ENCODE measurements around the gene XKR7. TPM values are rescaled to one million over a fixed set of nuclear protein-coding genes. Genes with fewer than 3 reads are reported as not detected.

The XKR7 gene
- total RNA-seq, 1 donor from 2014 or later: not detected

DNA sequence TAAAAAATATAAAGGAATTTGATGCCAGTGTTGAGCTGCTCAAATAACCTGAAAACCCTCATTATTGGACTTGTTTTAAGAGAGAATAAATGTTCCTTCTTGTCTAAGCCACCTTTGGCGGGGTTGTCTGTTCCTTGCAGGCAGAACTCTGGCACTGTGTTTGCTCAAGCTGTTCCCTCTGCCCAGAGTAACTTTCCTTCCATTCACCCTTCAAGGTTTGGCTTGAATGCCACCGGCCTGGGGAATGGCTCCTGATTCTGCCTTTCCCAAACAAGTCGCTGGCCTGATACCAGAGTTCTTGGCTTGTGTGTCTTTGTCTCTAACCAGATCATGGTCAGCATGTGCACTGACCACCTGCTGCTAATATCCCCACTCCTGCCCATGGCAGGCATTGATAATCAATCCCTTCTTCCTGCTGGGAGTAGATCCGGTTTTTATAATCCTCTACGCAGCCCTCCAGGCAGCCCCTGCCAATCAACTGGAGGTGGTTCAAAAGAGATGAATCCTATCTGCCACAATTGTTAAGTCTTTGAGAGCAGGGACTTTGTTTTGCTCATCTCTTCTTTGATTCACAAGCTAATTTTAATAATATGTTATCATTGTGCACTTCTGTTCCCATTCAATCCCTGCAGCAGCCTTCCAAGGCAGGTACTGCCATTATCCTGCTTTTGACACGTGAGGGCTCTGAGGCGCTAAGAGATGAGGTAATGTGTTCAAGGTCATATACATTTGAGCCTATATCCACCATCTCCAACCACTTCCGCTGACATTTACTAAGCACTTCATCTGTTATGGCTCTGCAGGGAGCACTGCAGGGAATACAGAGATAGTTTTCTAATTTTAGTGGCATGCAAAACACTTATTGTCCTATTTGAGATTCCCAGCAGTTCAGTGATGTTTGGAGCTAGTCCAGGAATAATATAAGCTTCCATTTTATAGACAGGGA, 39.2 kb downstream of the XKR7 start:
- no peak for DNase-seq (ENCODE audit: low spot score)
- intact Hi-C loops (cut with DNase I): no loop called here
- no peak for ATAC-seq

DNA sequence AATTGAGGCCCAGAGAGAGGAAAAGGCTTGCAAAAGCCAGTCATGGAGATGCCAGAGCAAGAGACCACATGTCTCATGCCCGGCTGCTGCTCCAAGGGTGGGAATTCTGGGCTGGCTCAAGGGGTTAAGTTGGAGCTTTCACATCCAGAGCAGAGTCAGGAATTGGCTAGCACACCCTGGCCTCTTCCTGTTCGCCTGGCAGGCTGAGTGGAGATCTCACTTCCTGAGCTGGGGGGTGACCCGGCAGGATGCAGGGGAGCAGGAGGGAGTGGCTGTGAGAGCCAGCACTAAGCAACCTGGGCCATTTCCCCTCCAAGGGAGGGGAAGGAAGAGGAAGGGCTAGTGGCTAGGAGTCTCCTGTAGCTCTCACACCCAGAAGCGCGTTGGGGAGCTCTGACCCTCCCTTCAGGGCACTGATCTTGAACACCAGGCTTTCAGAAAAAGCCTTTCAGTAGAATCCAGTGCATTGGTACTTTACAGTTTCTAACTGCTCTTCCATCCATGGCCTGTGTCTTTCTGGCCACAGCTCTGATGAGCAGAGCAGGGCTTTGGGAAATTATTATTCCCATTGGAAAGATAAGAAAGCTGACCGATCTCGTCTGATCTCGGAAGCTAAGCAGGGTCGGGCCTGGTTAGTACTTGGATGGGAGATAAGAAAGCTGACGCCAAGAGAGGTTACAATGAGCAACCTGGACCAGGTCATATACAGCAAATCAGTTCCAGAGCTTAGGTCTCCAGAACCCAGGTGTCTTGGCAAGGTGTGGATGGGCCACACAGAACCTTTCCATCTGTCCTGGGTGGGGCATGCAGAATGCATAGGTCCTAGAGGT, 40.1 kb downstream of the XKR7 start:
- intact Hi-C loops (cut with DNase I): no loop called here
- ATAC-seq (peak; percentile 73), DNase-seq (ENCODE audit: low spot score) (no peak)

DNA sequence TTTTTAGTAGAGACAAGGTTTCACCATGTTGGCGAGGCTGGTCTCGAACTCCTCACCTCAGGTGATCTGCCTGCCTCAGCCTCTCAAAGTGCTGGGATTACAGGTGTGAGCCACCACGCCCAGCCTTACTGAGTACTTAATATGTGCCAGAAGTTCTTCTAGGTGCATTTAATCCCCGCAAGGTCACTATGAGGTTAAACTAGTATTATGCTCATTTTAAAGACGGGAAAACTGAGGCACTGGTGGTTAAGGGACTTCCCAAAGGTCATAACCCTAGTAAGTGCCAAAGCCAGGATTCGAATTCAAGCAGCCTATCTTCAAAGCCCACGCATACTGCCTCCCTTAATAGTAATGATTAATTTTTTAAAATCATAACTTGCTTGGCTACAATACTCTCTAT, 41.6 kb downstream of the XKR7 start:
- intact Hi-C loops (cut with DNase I): no loop called here
- ATAC-seq: no peak
- no peak for DNase-seq (ENCODE audit: low spot score)

DNA sequence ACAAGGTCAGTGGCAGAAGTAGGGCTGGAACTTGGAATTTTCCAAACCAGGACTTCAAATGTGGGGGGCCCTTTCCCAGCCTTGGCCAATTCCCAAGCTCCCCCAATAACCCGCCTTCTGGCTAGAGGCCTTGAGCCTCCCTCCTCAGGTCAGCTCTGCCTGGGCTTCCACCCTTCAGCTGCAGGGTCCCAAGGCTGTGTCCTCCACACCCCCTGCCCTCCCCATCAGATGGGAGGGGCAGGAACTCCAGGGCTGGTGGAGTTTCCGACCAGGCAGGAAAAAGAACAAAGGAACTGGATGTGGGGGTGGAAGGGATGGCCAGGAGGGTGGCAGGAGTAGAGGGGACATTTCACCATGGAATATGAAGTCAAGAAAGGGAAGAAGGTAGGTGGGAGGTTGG, 42.1 kb downstream of the XKR7 start, which contains the start of gene CCM2L:
Gene CCM2L, plus strand, starts transcription at position 338 of the 400 bp plus-strand sequence. Its CDS starts 17 bp downstream, at position 355.
- intact Hi-C loops (cut with DNase I): no loop called here
- ATAC-seq (no peak), DNase-seq (ENCODE audit: low spot score) (no peak)

DNA sequence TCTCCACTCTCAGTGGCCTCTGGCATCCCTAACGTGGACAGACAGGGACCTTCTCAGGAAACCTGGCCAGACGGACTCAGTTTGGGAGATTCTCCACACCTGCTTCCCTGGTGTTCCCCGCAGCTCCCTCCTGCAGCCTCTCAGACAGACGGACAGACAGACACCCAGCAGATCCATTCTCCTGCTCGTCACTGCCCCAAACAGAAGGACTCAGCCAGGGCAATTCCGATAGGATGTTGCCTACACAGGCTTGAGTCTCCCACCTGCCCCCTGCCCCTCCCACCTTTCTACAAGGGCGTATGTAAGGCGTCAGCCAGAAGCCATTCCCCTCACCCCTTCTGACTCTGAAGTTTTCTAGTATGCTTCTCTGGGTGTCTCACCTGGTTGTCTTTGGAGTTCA, 42.7 kb downstream of the XKR7 start:
- DNase-seq (ENCODE audit: low spot score) (no peak), ATAC-seq (no peak)
- intact Hi-C loops (cut with DNase I): no loop called here

DNA sequence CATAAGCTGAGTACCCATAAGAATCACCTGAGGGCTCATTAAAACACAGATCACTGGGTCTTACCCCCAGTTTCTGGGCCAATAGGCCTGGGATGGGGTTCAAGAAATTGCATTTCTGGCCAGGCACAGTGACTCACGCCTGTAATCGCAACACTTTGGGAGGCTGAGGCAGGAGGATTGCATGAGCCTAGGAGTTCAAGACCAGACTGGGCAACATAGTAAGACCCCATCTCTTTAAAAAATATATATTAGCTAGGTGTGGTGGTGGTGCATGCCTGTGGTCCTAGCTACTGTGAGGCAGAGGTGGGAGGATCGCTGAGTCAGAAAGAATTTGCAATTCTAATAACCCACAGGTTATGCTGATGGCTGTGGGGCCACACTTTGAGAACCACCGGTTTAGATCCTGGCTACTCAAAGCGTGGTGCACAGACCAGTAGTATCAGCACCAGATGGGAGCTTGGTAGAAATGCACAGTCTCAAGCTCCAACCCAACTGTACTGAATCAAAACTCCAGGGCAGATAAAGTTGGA, 44.3 kb downstream of the XKR7 start:
- ATAC-seq (no peak), DNase-seq (ENCODE audit: low spot score) (no peak)
- intact Hi-C loops (cut with DNase I): no loop called here

DNA sequence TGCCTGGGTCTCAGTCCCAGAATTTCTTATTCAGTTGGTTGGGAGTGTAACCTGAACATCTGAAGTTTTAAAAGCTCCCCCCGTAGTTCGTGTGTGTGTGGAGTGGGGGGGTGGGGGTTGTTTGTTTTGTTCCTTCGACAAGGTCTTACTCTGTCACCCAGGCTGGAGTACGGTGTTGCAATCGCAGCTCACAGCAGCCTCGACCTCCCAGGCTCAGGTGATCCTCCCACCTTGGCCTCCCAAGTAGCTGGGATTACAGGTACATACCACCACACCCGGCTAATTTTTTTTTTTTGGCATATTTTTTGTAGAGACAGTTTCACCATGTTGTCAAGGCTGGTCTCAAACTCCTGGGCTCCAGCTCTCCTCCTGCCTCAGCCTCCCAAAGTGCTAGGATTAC, 45.4 kb downstream of the XKR7 start:
- DNase-seq (ENCODE audit: low spot score) (no peak), ATAC-seq (no peak)
- intact Hi-C loops (cut with DNase I): no loop called here

DNA sequence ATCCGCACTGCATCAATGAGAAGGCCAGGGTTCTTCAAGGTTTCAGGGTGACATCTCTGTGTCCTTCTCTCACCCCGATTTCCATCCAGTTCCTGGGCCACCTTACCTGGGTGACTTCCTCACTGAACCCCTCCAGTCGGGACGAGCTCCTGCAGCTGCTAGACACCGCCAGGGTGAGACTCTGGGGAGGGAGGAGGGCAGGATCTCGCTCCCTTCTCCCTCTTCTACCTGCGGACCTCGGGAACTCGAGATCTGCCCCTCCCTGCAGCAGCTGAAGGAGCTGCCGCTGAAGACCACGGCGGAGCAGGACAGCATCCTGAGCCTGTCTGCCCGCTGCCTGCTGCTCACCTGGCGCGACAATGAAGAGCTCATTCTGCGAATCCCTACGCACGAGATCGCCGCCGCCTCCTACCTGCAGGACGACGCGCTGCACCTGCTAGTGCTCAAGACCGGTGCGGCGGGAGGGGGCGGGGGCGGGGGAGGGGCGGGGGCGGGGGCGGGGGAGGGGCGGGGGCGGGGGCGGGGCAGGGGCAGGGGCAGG, 49.8 kb downstream of the XKR7 start:
- ATAC-seq (no peak), DNase-seq (ENCODE audit: low spot score) (no peak)
- intact Hi-C loops (cut with DNase I): no loop called here

DNA sequence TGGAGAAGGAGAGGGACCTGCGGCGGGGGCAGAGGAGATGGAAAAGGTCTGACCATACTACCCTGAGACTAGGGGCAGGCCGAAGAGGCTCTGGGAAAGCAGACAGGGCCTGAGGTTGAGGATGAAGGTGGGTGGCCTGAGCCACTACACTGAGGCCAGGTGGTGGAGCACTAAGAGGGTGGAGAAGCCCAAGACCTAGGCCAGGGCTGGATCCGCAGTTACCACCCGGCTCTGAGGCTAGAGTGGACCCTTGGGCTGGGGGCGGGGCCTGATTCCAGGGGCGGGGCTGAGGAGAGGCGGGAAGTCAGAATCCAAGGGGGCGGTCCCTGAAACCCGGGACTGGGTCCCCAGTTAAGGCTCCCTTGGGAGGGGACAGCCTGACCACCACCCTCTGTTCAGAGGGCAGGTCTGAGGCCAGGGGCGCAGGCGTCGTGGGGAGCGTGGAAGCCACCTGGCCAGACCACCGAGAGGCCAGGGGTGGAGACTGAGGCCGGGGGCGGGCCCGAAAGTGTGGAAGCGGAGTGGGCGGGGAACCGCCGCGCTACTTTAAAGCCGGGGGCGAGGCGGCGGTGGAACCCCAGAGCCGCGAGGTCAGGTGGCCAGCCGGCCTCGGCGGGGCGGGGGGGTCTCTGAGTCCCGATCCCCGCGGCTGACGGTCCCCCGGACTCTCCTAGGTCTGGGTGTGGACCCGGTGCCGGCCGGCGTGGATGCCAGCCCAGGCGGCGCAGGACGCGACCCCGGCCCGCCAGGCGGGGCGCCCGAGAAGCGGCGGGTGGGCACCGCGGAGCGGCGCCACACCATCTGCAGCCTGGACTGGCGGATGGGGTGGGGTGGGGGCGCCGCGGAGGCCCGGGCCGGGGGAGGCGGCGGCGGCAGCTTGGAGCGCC, 50.6 kb downstream of the XKR7 start:
- DNase-seq (ENCODE audit: low spot score): peak; percentile 74

DNA sequence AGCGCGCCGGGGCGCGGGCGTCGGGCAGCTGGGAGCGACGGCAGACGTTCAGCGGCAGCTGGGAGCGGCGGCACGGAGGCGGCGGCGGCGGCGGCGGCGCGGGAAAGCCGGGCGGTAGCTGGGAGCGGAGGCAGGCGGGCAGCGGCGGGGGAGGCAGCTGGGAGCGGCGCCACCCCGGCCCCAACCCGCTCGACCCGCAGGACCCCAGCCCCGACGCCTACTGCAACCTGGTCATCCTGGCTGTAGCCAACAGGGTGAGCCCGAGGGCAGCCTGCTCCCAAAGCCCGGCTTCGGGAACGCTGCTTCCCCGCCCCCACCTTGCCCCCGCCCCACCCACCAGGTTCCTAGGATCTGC, 51.2 kb downstream of the XKR7 start:
- intact Hi-C loops (cut with DNase I): no loop called here
- DNase-seq (ENCODE audit: low spot score) (no peak), ATAC-seq (no peak)

More for the DNA sequence above, 50.6 kb downstream of the XKR7 start:
- intact Hi-C loops (cut with DNase I): no loop called here
- peak; percentile 76 for ATAC-seq

DNA sequence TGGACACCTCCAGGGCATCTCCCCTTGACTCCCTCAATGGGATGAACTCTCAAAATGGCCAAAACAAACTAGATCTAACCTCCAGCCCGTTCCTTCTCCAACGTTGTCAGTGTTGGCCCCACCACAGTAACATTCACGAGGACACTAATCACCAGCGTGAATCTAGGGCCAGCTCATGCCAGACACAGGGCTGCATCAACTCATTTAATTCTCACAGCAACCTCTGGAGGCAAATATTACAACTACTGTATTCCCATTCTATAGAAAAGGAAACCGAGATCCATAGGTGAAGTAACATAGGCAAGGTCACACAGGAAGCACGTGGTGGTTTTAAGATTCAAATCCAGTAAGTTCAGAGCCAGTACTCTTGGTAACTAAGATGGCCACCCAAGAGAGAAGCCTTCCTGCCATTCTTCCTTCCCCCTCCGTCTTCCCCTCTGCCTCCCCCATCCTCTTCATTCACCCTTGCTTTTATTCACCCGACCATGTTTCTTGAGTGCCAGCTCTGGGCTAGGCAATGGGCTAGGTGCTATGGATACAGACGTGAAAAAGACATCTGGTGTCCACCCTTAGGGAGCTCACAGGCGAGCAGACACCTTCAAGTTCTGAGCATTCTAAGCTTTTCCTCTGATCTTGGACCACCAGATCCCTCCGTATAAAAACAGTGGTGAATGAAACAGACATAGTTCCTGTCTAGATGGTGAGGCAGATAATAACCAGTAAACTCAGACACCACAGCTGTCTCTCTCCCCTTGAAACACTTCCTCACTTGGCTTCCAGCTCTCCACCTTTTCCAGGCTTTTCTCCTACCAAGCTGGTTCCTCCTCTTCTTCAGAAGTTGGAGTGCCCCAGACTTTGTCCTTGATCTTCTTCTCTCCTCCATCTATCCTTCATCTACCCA, 51.9 kb downstream of the XKR7 start:
- ATAC-seq: no peak

DNA sequence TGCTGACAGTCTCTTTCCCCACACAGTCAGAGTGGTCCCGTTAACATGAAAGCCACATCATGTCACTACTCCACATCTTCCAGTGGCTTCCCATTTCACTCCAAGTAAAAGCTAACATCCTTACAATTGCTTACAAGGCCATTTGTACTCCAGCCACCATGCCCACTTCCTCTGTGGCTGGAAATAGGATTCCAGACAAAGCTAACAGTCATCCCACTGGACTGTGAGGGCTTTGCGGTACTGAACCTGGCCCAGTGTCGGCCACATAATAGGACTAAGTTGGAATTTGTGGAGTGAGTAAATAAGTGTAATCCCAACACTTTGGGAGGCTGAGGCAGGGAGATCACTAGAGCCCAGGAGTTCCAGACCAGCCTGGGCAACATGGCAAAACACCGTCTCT, 53.1 kb downstream of the XKR7 start:
- intact Hi-C loops (cut with DNase I): no loop called here
- no peak for ATAC-seq
- DNase-seq (ENCODE audit: low spot score): no peak

More for the DNA sequence above, 51.9 kb downstream of the XKR7 start:
- intact Hi-C loops (cut with DNase I): no loop called here
- DNase-seq (ENCODE audit: low spot score): no peak

DNA sequence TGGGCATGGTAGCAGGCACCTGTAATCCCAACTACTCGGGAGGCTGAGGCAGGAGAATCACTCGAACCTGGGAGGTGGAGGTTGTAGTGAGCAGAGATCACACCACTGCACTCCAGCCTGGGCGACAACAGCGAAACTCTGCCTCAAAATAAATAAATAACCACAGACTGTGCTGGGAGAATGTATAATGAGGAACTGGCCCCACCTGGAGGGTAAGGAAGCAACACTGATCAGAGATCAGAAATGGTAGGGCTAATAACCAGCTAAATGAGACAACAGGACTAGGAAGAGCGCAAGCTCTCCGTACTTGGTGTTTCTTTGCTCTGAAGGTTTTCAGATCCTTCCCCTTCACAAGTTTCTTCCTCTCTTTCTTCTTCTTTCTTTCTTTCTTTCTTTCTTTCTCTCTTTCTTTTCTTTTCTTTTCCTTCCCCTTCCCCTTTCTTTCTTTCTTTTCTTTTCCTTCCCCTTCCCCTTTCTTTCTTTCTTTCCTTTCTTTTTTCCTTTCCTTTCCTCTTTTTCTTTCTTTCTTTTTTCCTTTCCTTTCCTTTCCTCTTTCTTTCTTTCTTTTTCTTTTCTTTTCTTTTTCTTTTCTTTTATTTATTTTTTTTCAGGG, 56.8 kb downstream of the XKR7 start:
- intact Hi-C loops (cut with DNase I): no loop called here
- ATAC-seq (no peak), DNase-seq (ENCODE audit: low spot score) (no peak)

DNA sequence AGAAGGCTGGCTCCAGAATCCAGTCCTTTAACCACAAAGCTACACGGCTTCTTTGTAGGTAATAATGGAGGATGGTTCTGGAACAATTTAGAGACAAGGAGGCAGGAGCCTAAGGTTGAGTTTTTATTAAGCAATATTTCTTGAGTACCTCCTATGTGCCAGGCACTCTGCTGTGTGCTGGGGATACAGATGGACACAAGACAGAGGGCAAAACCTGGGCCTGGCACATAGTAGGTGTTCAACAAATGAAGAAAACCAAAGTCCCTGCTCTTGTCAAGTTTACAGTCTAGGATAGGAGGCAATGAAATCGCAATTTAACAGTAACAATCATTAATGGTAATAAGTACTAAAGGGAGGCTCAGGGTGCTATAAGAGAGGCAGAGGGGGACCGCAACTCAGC, 59.7 kb downstream of the XKR7 start:
- DNase-seq (ENCODE audit: low spot score): no peak
- no peak for ATAC-seq
- intact Hi-C loops (cut with DNase I): no loop called here

DNA sequence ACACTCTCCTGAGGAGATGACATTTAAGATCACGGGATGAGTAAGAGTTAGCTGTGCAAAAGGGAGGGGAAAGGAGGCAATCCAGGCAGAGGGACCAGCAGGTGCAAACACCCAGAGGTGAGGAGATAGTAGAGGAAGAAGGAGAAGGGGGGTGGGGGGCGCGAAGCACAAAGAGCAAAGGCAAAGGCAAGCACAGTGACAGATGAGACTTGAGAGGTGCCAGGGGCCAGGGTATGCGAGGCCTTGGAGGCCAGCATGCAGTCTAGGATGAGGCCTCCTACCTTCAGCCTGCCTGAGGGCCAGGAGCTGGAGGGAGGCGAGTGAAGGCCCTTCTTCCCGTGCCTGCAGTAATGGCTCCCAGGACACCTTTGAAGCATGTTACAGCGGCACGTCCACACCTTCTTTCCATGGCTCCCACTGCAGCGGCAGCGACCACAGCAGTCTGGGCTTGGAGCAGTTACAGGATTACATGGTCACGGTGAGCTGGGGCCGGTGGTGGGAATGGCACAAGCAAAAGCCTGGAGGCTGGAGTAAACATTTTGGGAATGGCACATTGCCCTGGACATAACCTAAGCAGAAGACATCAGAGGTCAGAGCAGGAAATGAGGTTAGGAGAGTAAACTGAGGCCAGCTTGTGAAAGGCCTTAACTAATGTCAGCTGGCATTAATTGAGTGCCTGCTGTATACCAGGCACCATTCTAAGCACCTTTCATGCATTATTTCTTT, 60.9 kb downstream of the XKR7 start:
- intact Hi-C loops (cut with DNase I): no loop called here

DNA sequence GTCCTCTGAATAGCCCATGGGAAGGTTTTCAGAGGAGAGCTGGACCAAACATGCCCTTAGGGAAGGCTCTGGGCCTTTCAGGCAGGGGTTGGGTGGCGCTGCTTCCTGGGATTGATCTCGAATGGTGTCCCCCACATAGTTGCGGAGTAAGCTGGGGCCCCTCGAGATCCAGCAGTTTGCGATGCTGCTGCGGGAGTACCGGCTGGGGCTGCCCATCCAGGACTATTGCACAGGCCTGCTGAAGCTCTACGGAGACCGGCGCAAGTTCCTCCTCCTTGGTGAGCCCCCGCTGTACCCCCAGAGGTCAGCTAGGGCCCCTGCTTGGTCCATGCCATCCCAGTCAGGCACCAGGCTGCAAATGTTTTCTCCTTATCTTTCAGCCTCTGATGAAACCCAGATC, 61.6 kb downstream of the XKR7 start:
- intact Hi-C loops (cut with DNase I): no loop called here
- no peak for ATAC-seq
- no peak for DNase-seq (ENCODE audit: low spot score)

More for the DNA sequence above, 60.9 kb downstream of the XKR7 start:
- DNase-seq (ENCODE audit: low spot score): no peak
- ATAC-seq: peak; percentile 12

Data from sciatic nerve (tissue), 2 donors.